Activated T-helper 1 cell treated with anti-CD3 and anti-CD28 coated beads, Interleukin-12 subunit alpha, Interleukin-12 subunit beta, Interleukin-2, Interleukin-4 antibody, amounts not matched to agents 30 ng/mL and 10 ng/mL and 1 ng/mL, durations not matched to agents 14 hours and 24 hours and 36 hours (primary cell): ENCODE measurements around the gene CRMP1. TPM values are rescaled to one million over a fixed set of nuclear protein-coding genes. Genes with fewer than 3 reads are reported as not detected.
"Not testable (repeated sequence)": the region's sequence is repeated elsewhere in the genome, so short reads cannot be mapped to it uniquely, and the experiment has no call there.

ENCODE experiments used
- DNase-seq: peaks from one replicate; pipeline ENCODE4 v3.0.0; 2021; ENCODE audit warnings: low spot score
- H3K27ac Mint-ChIP-seq: one replicate; pipeline ENCODE4 v1.8.0; 2021; ENCODE audit warnings: mild to moderate bottlenecking, mixed read lengths
- H3K27me3 Mint-ChIP-seq: one replicate; pipeline ENCODE4 v1.8.0; 2022; ENCODE audit warnings: mild to moderate bottlenecking, moderate library complexity, mixed read lengths; ENCODE audit not compliant: insufficient read depth
- H3K36me3 Mint-ChIP-seq: one replicate; pipeline ENCODE4 v1.8.0; 2021; ENCODE audit warnings: low read depth, mixed read lengths
- H3K4me1 Mint-ChIP-seq: one replicate; pipeline ENCODE4 v1.8.0; 2021; ENCODE audit warnings: low read depth, mixed read lengths
- H3K4me3 Mint-ChIP-seq: one replicate; pipeline ENCODE4 v1.8.0; 2021; ENCODE audit warnings: mild to moderate bottlenecking, moderate library complexity, mixed read lengths
- H3K9me3 Mint-ChIP-seq: one replicate; pipeline ENCODE4 v1.8.0; 2021; ENCODE audit warnings: mixed read lengths
- intact Hi-C: fragments of 100-400 bp; cut with micrococcal nuclease; formaldehyde crosslinking; loops from one replicate; pipeline ENCODE4 v1.15.1; 2024
- total RNA-seq: library from RNA; stranded (reverse); gene quantifications from 2 replicates; pipeline ENCODE4 v1.2.3, GENCODE V29; 2022

CRMP1 gene
- total RNA-seq, 1 donor from 2014 or later: not detected

- DNase-seq: no peak
- H3K36me3 Mint-ChIP-seq: no peaks in the 10 kb centered on the region
- H3K9me3 Mint-ChIP-seq: no peaks in the 10 kb centered on the region
- no peak overlapping the region for H3K4me3 Mint-ChIP-seq
- no peak overlapping the region for H3K27ac Mint-ChIP-seq
- H3K4me1 Mint-ChIP-seq: no peaks in the 10 kb centered on the region
- H3K27me3 Mint-ChIP-seq: no peaks in the 10 kb centered on the region
- intact Hi-C loops: no loop called here
Observed at GRCh38 chr4:5814421-5814820, 78.5 kb downstream of the CRMP1 start.

GRCh38 chr4:5813882-5814255, 79.0 kb downstream of the CRMP1 start:
- Mint-ChIP-seq H3K9me3 (no peaks in the 10 kb centered on the region), H3K4me3 (no peak overlapping the region), H3K4me1 (no peaks in the 10 kb centered on the region), H3K27me3 (no peaks in the 10 kb centered on the region), H3K27ac (no peak overlapping the region), H3K36me3 (no peaks in the 10 kb centered on the region)
- no peak for DNase-seq
- intact Hi-C loops: loop anchor here (1.0 to 2.0 kb wide), 2 partner anchors 763 to 819 kb away; partner anchors contain the start of gene STK32B

- Mint-ChIP-seq H3K27me3 (peaks cover 2% of the 10 kb centered on the region), H3K27ac (no peak overlapping the region), H3K4me3 (no peak overlapping the region), H3K4me1 (no peaks in the 10 kb centered on the region), H3K36me3 (no peaks in the 10 kb centered on the region), H3K9me3 (no peaks in the 10 kb centered on the region)
- peak; percentile 9 for DNase-seq
- intact Hi-C loops: loop anchor here (1.0 to 2.0 kb wide), 2 partner anchors 762 to 817 kb away; partner anchors contain the start of gene STK32B
Observed at GRCh38 chr4:5812506-5813229, 80.2 kb downstream of the CRMP1 start.

GRCh38 chr4:5812057-5812456, 80.8 kb downstream of the CRMP1 start:
- not testable (repeated sequence) for H3K4me1 Mint-ChIP-seq, DNase-seq, H3K27me3 Mint-ChIP-seq, H3K27ac Mint-ChIP-seq, H3K9me3 Mint-ChIP-seq, H3K36me3 Mint-ChIP-seq, H3K4me3 Mint-ChIP-seq
- intact Hi-C loops: loop anchor here (2.0 kb wide), 1 partner anchor 761 kb away; the partner anchor contains the start of gene STK32B

GRCh38 chr4:5810770-5811430, 82.0 kb downstream of the CRMP1 start:
- Mint-ChIP-seq H3K27me3 (peaks cover 2% of the 10 kb centered on the region), H3K4me3 (no peak overlapping the region), H3K27ac (no peak overlapping the region), H3K36me3 (no peaks in the 10 kb centered on the region), H3K9me3 (no peaks in the 10 kb centered on the region), H3K4me1 (no peaks in the 10 kb centered on the region)
- DNase-seq: no peak
- intact Hi-C loops: no loop called here

GRCh38 chr4:5810151-5810550, 82.7 kb downstream of the CRMP1 start:
- Mint-ChIP-seq H3K4me1 (no peaks in the 10 kb centered on the region), H3K27ac (no peak overlapping the region), H3K27me3 (peaks cover 2% of the 10 kb centered on the region), H3K36me3 (no peaks in the 10 kb centered on the region), H3K4me3 (no peak overlapping the region), H3K9me3 (no peaks in the 10 kb centered on the region)
- intact Hi-C loops: no loop called here
- no peak for DNase-seq

GRCh38 chr4:5809216-5809776, 83.6 kb downstream of the CRMP1 start:
- intact Hi-C loops: no loop called here
- Mint-ChIP-seq H3K4me3 (no peak overlapping the region), H3K27ac (no peak overlapping the region), H3K27me3 (peaks cover 2% of the 10 kb centered on the region), H3K36me3 (no peaks in the 10 kb centered on the region), H3K9me3 (no peaks in the 10 kb centered on the region), H3K4me1 (no peaks in the 10 kb centered on the region)
- DNase-seq: no peak

GRCh38 chr4:5808081-5808741, 84.7 kb downstream of the CRMP1 start:
- no peaks in the 10 kb centered on the region for H3K9me3 Mint-ChIP-seq
- no peak for DNase-seq
- H3K36me3 Mint-ChIP-seq: no peaks in the 10 kb centered on the region
- H3K27ac Mint-ChIP-seq: no peak overlapping the region
- no peak overlapping the region for H3K4me3 Mint-ChIP-seq
- peaks cover 2% of the 10 kb centered on the region for H3K27me3 Mint-ChIP-seq
- H3K4me1 Mint-ChIP-seq: no peaks in the 10 kb centered on the region
- intact Hi-C loops: no loop called here

- intact Hi-C loops: no loop called here
- Mint-ChIP-seq H3K36me3 (no peaks in the 10 kb centered on the region), H3K4me1 (no peaks in the 10 kb centered on the region), H3K27me3 (peaks cover 2% of the 10 kb centered on the region), H3K9me3 (no peaks in the 10 kb centered on the region), H3K4me3 (no peak overlapping the region), H3K27ac (no peak overlapping the region)
- DNase-seq: no peak
Observed at GRCh38 chr4:5805270-5805669, 87.6 kb downstream of the CRMP1 start.

GRCh38 chr4:5804656-5805055, 88.2 kb downstream of the CRMP1 start:
- Mint-ChIP-seq H3K4me1 (no peaks in the 10 kb centered on the region), H3K4me3 (no peak overlapping the region), H3K9me3 (no peaks in the 10 kb centered on the region), H3K27me3 (peaks cover 2% of the 10 kb centered on the region), H3K27ac (no peak overlapping the region), H3K36me3 (no peaks in the 10 kb centered on the region)
- DNase-seq: no peak
- intact Hi-C loops: no loop called here

- Mint-ChIP-seq H3K9me3 (no peaks in the 10 kb centered on the region), H3K4me1 (no peaks in the 10 kb centered on the region)
Observed at GRCh38 chr4:5802565-5802964, 90.3 kb downstream of the CRMP1 start.

GRCh38 chr4:5801696-5802095, 91.2 kb downstream of the CRMP1 start:
- H3K27me3 Mint-ChIP-seq: no peaks in the 10 kb centered on the region
- H3K9me3 Mint-ChIP-seq: no peaks in the 10 kb centered on the region
- no peaks in the 10 kb centered on the region for H3K36me3 Mint-ChIP-seq
- H3K27ac Mint-ChIP-seq: no peak overlapping the region
- H3K4me3 Mint-ChIP-seq: no peak overlapping the region
- no peaks in the 10 kb centered on the region for H3K4me1 Mint-ChIP-seq
- intact Hi-C loops: no loop called here
- DNase-seq: no peak

More at GRCh38 chr4:5802565-5802964, 90.3 kb downstream of the CRMP1 start:
- DNase-seq: no peak
- Mint-ChIP-seq H3K27me3 (no peaks in the 10 kb centered on the region), H3K27ac (no peak overlapping the region), H3K4me3 (no peak overlapping the region), H3K36me3 (no peaks in the 10 kb centered on the region)
- intact Hi-C loops: no loop called here

GRCh38 chr4:5800496-5800895, 92.4 kb downstream of the CRMP1 start:
- no peaks in the 10 kb centered on the region for H3K9me3 Mint-ChIP-seq
- H3K27me3 Mint-ChIP-seq: no peaks in the 10 kb centered on the region
- no peaks in the 10 kb centered on the region for H3K4me1 Mint-ChIP-seq
- intact Hi-C loops: no loop called here
- no peak overlapping the region for H3K27ac Mint-ChIP-seq
- no peaks in the 10 kb centered on the region for H3K36me3 Mint-ChIP-seq
- DNase-seq: no peak
- H3K4me3 Mint-ChIP-seq: no peak overlapping the region
